Choroid plexus epithelial cell (primary cell): ENCODE results near the gene ALG10B.
"Not testable (repeated sequence)": the region's sequence is repeated elsewhere in the genome, so short reads cannot be mapped to it uniquely, and the experiment has no call there.

Source experiments
- DNase-seq: peaks from one replicate; pipeline ENCODE4 v3.0.0-alpha.2; 2010; ENCODE audit warnings: low read depth
- H3K4me3 ChIP-seq: 2 replicates; pipeline ENCODE4 v1.5.1; 2011; ENCODE audit warnings: low read depth, mild to moderate bottlenecking, control low read depth, low read length, moderate library complexity
- TF ChIP-seq, protein P1 (sequence below): conservative IDR thresholded peaks from 2 replicates; pipeline ENCODE4 v1.5.1; 2011; ENCODE audit warnings: low read depth, mild to moderate bottlenecking, control low read depth, inconsistent platforms, low read length, moderate library complexity

The ALG10B gene

DNA sequence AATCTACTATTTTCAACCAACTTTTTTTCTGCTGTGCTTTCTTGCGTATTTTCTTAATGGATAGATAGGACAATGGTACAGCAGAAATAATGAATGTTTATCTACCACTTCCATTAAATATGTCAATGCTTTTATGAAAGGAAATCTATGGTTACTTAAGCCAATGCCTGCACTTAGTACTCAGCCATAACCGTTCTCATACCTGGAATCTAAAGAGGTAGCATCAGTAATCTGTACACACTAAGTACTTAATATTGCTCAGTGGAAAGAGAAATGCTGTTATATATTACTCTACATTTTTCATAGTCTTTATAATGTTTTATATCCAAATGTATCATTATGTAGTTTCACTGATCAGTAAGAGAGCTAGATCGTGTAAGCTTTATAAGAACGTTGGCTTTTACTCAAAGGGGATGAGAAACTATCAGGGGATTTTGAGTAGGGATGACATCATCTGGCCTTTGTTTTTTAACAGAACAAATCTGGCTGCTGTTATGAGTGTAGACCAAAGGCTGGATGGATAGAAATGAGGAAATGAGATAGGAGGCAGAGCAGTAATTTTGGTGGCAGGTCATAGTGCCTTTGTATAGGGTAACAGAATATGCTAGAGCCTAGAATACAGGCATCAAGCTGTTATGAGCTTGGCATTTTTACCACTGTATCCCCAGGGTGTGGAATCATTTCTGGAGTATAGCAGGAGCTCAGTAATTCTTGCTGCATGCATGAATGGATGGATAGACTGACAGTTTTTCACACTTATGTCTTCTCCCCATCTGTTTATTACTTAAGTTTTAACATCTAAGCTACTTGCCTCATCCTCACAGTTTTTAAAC is 34.0 kb downstream of the ALG10B start:
- TF ChIP-seq, protein P1, sequence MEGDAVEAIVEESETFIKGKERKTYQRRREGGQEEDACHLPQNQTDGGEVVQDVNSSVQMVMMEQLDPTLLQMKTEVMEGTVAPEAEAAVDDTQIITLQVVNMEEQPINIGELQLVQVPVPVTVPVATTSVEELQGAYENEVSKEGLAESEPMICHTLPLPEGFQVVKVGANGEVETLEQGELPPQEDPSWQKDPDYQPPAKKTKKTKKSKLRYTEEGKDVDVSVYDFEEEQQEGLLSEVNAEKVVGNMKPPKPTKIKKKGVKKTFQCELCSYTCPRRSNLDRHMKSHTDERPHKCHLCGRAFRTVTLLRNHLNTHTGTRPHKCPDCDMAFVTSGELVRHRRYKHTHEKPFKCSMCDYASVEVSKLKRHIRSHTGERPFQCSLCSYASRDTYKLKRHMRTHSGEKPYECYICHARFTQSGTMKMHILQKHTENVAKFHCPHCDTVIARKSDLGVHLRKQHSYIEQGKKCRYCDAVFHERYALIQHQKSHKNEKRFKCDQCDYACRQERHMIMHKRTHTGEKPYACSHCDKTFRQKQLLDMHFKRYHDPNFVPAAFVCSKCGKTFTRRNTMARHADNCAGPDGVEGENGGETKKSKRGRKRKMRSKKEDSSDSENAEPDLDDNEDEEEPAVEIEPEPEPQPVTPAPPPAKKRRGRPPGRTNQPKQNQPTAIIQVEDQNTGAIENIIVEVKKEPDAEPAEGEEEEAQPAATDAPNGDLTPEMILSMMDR, result no peak
- DNase-seq, result no peak
- no peak overlapping the region for H3K4me3 ChIP-seq

DNA sequence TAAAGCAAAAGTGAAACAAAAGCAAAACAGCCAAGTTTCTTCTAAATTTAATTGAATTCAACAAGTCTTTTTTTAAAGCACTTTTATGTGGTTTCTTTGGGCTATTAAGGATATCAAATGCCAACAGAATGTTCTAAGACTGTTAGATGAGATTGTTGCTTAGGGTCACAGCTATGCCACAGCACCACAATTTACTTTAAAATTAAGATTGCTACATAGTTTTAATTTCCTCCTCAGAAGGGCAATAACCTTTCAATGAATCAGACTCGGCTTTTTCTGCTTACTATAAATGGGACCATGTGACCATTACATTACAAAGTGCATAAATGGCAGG is 34.6 kb downstream of the ALG10B start:
- H3K4me3 ChIP-seq, DNase-seq: not testable (repeated sequence)

DNA sequence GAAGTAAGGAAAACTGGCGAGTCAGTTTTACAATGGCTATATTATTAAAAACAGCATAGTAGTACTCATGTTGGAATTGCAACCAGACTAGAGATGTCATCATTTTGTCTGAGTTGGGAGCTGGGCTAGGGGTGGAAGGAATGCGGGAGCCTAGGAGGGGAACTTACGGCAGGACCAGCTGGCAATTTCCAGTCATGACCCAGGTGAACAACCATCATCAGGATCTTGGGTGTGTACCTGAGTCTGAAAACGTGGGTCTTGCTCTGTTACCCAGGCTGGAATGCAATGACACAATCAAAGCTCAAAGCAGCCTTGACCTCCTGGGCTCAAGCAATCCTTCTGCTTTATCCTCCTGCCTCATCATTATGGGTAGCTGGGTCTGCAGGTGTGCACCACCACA is 50.9 kb downstream of the ALG10B start:
- TF ChIP-seq, protein P1, result no peak
- DNase-seq, result no peak
- no peak overlapping the region for H3K4me3 ChIP-seq

DNA sequence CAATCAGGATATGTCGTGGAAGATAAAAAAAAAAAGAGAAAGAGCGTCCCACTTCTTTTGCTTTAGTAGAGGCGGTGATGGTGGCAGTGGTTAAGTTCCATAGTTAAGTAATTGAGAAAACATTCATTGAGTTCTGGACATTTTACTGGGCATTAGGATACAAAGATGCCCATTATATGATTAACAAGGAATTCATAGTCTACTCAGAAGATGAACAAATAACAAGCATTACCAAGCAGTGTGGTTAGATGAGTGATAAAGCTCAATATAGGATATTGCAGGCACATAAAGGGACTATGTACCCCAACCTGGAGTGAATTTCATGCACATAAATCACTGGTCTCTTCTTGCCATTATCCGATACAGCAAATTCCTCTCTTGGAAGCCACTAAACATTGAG is 53.7 kb downstream of the ALG10B start:
- TF ChIP-seq, protein P1, result no peak
- no peak for DNase-seq
- no peak overlapping the region for H3K4me3 ChIP-seq

DNA sequence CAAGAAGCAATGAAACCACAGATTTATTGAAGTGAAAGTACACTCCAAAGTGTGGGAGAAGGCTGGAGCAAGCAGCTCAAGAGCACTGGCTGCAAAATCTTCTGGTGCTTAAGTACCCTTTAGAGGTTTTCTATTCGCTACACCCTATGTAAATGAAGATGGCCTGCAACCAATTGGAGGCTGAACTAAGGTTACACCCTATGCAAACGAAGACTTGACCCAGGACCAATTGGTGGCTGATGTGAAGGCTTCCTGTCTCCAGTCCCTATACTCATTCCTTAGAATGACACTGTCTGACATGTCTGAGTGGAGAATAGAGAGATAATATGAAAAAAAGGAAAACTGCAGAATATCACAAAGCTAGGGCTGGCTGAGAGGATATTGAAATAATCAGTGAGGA is 57.2 kb downstream of the ALG10B start:
- TF ChIP-seq, protein P1, result no peak
- DNase-seq, result no peak
- H3K4me3 ChIP-seq, result no peak overlapping the region

DNA sequence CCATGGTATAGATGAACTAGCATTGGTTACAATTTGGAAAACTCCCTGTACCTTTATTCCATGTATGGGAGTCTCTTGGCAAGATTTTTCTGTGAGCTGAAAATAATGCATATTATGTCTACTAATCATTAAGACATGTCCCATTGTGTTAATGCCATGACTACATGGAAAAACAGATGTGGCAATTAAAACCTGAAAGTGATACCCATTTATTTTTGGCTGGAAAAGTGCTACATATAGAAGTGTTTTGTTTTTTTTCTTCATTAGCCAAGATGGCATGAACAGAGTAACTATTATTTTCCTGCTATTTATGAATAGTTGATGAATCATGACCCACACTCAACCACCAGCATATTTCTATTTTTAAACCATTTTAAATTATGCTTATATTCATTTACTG is 58.2 kb downstream of the ALG10B start:
- H3K4me3 ChIP-seq, result no peak overlapping the region
- no peak for DNase-seq
- TF ChIP-seq, protein P1, result no peak
